B cell (primary cell): ENCODE measurements around the gene ZNF558.

ENCODE experiments used
- EZH2 ChIP-seq: IDR thresholded peaks from 2 replicates; pipeline ENCODE4 v1.6.1; 2012; ENCODE audit warnings: borderline replicate concordance, low read depth, mild to moderate bottlenecking, moderate library complexity, low read length; ENCODE audit not compliant: insufficient read depth, poor library complexity, severe bottlenecking
- TF ChIP-seq, protein P1 (sequence below): fragments of 200-600 bp; IDR thresholded peaks from one replicate; pipeline ENCODE4 v1.8.0; 2022; ENCODE audit warnings: antibody characterized with exemption, mild to moderate bottlenecking

DNA sequence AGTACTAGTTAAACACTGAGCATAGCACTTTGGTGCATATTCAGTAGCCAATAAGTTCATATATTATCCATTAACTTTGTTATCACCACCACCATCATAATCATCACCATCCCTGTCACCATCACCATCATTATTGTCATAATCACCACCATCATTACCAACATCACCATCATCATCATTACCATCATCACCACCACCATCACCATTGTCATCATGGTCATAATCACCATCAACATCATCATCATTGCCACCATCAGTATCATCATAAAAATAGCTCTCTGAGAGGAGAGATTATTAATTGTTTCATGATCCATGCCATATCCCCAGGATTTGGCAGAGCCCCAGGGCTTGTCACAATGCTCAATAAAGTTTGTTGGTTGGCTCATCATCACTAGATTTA is 49.4 kb upstream of the ZNF558 start:
- TF ChIP-seq, protein P1, sequence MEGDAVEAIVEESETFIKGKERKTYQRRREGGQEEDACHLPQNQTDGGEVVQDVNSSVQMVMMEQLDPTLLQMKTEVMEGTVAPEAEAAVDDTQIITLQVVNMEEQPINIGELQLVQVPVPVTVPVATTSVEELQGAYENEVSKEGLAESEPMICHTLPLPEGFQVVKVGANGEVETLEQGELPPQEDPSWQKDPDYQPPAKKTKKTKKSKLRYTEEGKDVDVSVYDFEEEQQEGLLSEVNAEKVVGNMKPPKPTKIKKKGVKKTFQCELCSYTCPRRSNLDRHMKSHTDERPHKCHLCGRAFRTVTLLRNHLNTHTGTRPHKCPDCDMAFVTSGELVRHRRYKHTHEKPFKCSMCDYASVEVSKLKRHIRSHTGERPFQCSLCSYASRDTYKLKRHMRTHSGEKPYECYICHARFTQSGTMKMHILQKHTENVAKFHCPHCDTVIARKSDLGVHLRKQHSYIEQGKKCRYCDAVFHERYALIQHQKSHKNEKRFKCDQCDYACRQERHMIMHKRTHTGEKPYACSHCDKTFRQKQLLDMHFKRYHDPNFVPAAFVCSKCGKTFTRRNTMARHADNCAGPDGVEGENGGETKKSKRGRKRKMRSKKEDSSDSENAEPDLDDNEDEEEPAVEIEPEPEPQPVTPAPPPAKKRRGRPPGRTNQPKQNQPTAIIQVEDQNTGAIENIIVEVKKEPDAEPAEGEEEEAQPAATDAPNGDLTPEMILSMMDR: no peak
- TF ChIP-seq EZH2: no peak
